Upper lobe of left lung (tissue), 6 donors: ENCODE measurements around the gene WDR26. TPM values are rescaled to one million over a fixed set of nuclear protein-coding genes. Genes with fewer than 3 reads are reported as not detected.
A peak's percentile ranks its signal among the peaks of the same experiment; 100 is the strongest.
"Not testable (repeated sequence)": the region's sequence is repeated elsewhere in the genome, so short reads cannot be mapped to it uniquely, and the experiment has no call there.

ENCODE experiments used
- ATAC-seq, 2 donors: fragments of 200-7000 bp; cut with Tn5 transposase; one replicate each; pipeline ENCODE4 v1.9.1; 2022; ENCODE audit warnings: mild to moderate bottlenecking in 2 of 2, moderate library complexity in 2 of 2; ENCODE audit not compliant: low FRiP score in 2 of 2
- DNase-seq, 2 donors: peaks; one replicate each; pipeline ENCODE4 v3.0.0-alpha.2; 2019 to 2020
- H3K27ac ChIP-seq, 4 donors: fragments of 200-600 bp; sonication (generic); one replicate each; pipeline ENCODE4 v1.5.1; 2016 to 2019
- H3K27me3 ChIP-seq, 4 donors: fragments of 200-600 bp; sonication (generic); one replicate each; pipeline ENCODE4 v1.5.1; 2017 to 2019
- H3K36me3 ChIP-seq, 4 donors: fragments of 200-600 bp; sonication (generic); one replicate each; pipeline ENCODE4 v1.5.1; 2016 to 2019
- H3K4me1 ChIP-seq, 4 donors: fragments of 200-600 bp; sonication (generic); one replicate each; pipeline ENCODE4 v1.5.1; 2018 to 2019
- H3K4me3 ChIP-seq, 4 donors: fragments of 200-600 bp; sonication (generic); one replicate each; pipeline ENCODE4 v1.5.1; 2017 to 2019; ENCODE audit warnings: mild to moderate bottlenecking in 2 of 4, moderate library complexity in 1 of 4
- H3K9me3 ChIP-seq, 4 donors: fragments of 200-600 bp; sonication (generic); one replicate each; pipeline ENCODE4 v1.5.1; 2018 to 2019
- EP300 ChIP-seq, 4 donors: sonication (generic); formaldehyde crosslinking; IDR thresholded peaks; one replicate each; pipeline ENCODE4 v1.5.1; 2017; ENCODE audit warnings: antibody characterized with exemption in 4 of 4, control low read depth in 2 of 4
- POLR2A ChIP-seq, 4 donors: fragments of 450-650 bp; IDR thresholded peaks; one replicate each; pipeline ENCODE4 v1.5.1; 2016 to 2017; ENCODE audit warnings: antibody characterized with exemption in 4 of 4, mild to moderate bottlenecking in 2 of 4
- POLR2AphosphoS5 ChIP-seq, 2 donors: sonication (generic); formaldehyde crosslinking; IDR thresholded peaks; one replicate each; pipeline ENCODE4 v1.5.1; 2017; ENCODE audit warnings: antibody characterized with exemption in 2 of 2
- WGBS, 2 donors: methylation state at CpG; one replicate each; pipeline ENCODE4 v1.1.5; 2017 to 2018; 5-methylcytosine and 5-hydroxymethylcytosine counted together
- total RNA-seq, 6 donors: library from RNA; depleted of rRNA in 4 of 6; stranded (reverse); fragments of >200 nt in 4 of 6; gene quantifications; one replicate each; pipeline versions ENCODE4 v1.1.0 to v1.2.1, GENCODE V29; 2016 to 2021
- TF ChIP-seq, protein P1 (sequence below), 6 experiments: fragments of 450-650 bp in 4 of 6; fragments of 200-600 bp in 2 of 6; sonication (generic) in 2 of 6; IDR thresholded peaks; one replicate each; pipeline ENCODE4 v1.5.1; 2016 to 2019; ENCODE audit warnings: antibody characterized with exemption in 6 of 6
- donor health status: DM: no; HTN: no; CAD: no; lungs with moderate emphysema.
- donor health status: DM: no; HTN: yes; CAD: no; lungs with severe emphysema.

Gene WDR26
- total RNA-seq, 6 donors from 2014 or later = 75.8 to 145 (median 91.2) TPM

DNA sequence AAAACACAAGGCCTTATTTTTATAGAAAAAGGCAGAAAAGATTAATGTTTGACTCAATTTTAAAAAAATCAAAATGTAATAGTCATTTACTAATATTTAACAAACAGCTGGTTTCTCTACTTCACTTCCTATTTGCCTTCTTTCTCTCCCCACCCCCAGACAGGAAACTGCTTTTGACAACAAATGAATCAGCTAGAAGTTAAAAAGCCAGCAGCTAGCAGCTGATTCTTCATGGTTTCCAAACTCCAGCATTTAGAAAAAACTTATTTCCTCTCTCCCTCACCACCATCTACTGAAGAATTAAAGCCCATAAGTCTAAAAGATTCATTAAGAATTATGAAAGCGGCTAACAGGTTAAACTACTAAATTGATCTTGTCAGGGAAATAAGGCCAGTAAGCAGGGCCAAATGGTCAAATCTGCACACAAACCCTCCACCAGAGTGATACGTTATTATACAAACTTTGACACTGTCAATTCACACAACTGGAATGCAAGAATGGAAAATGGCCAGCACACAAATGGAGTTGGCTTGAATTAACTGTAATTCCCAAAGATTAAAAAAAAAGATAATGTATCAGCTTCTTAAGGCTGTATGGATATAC lies 4.0 kb downstream of the WDR26 start:
- H3K4me3 ChIP-seq = peak overlapping the region in 2 of 4 donors; percentile 83 to 86
- ATAC-seq = no peak
- TF ChIP-seq POLR2AphosphoS5 (IDR thresholded peaks at IDR 0.05) = no peak
- peak in 1 of 4 donors; percentile 30 for TF ChIP-seq POLR2A (IDR thresholded peaks at IDR 0.05)
- no peaks in the 10 kb centered on the region for H3K9me3 ChIP-seq
- DNase-seq = peak in 1 of 2 donors; percentile 35
- H3K27ac ChIP-seq = peak overlapping the region; percentile 59 to 99 (median 98)
- peaks cover 0 to 37% (median 6%) of the 10 kb centered on the region in 4 donors for H3K36me3 ChIP-seq
- H3K4me1 ChIP-seq = peaks cover 46 to 56% (median 49%) of the 10 kb centered on the region in 4 donors
- 17 to 23% methylated on average over 2 of the region's 2 CpGs for WGBS, 2 donors
- no peaks in the 10 kb centered on the region for H3K27me3 ChIP-seq

DNA sequence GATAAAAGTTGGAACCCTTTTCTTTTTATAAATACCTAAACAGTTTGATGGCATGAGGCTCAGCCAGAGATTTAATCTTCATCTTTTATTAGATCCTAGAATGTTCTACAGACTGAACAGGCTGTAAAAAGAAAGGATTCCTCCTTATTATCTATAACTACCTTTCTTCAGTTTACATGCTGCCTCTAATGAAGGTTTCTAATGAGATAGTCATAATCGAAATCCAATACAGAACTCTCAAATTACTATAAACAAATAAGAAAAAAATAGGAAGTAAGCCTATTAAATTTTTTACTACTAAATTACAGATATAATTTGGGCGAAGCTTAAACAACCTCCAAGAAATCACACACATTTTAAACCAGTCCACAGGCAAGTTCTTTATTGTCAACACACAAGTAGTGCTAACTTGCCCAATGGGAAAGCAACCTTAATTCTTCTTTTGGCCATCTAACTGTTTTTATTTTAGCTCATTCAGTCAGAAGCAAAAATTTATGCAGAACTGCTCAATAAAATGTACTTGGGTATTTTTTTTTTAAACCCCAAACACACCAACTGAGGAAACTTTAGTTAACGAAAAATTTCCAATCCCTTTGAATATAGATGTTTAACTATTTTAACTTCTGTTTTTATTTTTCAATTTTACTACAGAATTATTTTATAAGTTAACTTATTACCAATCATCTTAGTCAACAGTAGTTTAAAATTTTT lies 4.8 kb downstream of the WDR26 start:
- Histone ChIP-seq H3K27me3 (no peaks in the 10 kb centered on the region), H3K4me3 (peak overlapping the region in 1 of 4 donors; percentile 83), H3K9me3 (no peaks in the 10 kb centered on the region), H3K27ac (peak overlapping the region; percentile 7 to 99 (median 68)), H3K4me1 (peaks cover 43 to 52% (median 45%) of the 10 kb centered on the region in 4 donors), H3K36me3 (peaks cover 0 to 43% (median 10%) of the 10 kb centered on the region in 4 donors)
- TF ChIP-seq POLR2A (IDR thresholded peaks at IDR 0.05) (no peak), POLR2AphosphoS5 (IDR thresholded peaks at IDR 0.05) (no peak), EP300 (IDR thresholded peaks at IDR 0.05) (no peak)
- TF ChIP-seq, protein P1, sequence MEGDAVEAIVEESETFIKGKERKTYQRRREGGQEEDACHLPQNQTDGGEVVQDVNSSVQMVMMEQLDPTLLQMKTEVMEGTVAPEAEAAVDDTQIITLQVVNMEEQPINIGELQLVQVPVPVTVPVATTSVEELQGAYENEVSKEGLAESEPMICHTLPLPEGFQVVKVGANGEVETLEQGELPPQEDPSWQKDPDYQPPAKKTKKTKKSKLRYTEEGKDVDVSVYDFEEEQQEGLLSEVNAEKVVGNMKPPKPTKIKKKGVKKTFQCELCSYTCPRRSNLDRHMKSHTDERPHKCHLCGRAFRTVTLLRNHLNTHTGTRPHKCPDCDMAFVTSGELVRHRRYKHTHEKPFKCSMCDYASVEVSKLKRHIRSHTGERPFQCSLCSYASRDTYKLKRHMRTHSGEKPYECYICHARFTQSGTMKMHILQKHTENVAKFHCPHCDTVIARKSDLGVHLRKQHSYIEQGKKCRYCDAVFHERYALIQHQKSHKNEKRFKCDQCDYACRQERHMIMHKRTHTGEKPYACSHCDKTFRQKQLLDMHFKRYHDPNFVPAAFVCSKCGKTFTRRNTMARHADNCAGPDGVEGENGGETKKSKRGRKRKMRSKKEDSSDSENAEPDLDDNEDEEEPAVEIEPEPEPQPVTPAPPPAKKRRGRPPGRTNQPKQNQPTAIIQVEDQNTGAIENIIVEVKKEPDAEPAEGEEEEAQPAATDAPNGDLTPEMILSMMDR (IDR thresholded peaks at IDR 0.05) = no peak
- 71 to 73% methylated on average over 3 of the region's 3 CpGs for WGBS, 2 donors
- ATAC-seq (no peak), DNase-seq (no peak)

DNA sequence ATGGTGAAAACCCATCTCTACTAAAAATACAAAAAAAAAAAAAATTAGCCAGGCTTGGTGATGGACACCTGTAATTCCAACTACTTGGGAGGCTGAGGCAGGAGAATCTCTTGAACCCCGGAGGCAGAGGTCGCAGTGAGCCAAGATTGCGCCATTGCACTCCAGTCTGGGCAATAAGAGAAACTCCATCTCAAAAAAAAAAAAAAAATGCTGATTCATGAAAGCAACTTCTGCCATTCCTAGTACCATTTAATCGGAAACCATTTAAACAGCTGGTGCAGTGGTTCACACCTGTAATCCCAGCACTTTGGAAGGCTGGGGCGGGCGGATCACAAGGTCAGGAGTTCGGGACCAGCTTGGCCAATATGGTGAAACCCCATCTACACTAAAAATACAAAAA lies 5.9 kb downstream of the WDR26 start:
- not testable (repeated sequence) for DNase-seq, ATAC-seq, H3K27me3 ChIP-seq, H3K4me3 ChIP-seq, H3K9me3 ChIP-seq
- Histone ChIP-seq H3K36me3 (peaks cover 7 to 54% (median 18%) of the 10 kb centered on the region in 4 donors), H3K27ac (peak overlapping the region in 2 of 4 donors; percentile 21), H3K4me1 (peaks cover 43 to 56% (median 45%) of the 10 kb centered on the region in 4 donors)
- WGBS, 2 donors = 78 to 80% methylated on average over 7 of the region's 7 CpGs

DNA sequence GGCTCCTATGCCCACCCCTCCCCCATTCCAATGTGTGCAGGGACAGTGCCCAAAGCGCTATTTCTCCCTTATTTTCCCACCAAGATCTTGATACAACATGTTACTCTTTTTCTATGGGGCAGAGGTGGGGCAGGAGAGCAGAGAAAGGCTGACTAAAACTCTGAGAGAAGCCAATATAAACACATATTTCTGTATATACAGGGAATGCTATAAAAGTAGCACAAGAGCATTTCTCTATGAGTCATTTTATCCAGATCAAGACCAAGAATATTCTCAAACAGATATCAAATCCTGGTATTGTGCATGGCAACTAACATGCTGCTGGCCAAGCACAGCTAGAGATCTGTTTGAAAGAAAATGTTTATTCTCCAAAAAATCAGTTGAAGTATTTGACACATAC lies 7.3 kb downstream of the WDR26 start:
- Histone ChIP-seq H3K36me3 (peaks cover 20 to 67% (median 28%) of the 10 kb centered on the region in 4 donors), H3K9me3 (no peaks in the 10 kb centered on the region), H3K27ac (no peak overlapping the region), H3K4me1 (peaks cover 42 to 56% (median 44%) of the 10 kb centered on the region in 4 donors), H3K27me3 (no peaks in the 10 kb centered on the region), H3K4me3 (no peak overlapping the region)
- 77 to 100% methylated on average over 1 of the region's 1 CpG for WGBS, 2 donors
- TF ChIP-seq POLR2AphosphoS5 (IDR thresholded peaks at IDR 0.05) (no peak), POLR2A (IDR thresholded peaks at IDR 0.05) (no peak), EP300 (IDR thresholded peaks at IDR 0.05) (no peak)
- TF ChIP-seq, protein P1 (IDR thresholded peaks at IDR 0.05) = no peak
- DNase-seq (no peak), ATAC-seq (no peak)

DNA sequence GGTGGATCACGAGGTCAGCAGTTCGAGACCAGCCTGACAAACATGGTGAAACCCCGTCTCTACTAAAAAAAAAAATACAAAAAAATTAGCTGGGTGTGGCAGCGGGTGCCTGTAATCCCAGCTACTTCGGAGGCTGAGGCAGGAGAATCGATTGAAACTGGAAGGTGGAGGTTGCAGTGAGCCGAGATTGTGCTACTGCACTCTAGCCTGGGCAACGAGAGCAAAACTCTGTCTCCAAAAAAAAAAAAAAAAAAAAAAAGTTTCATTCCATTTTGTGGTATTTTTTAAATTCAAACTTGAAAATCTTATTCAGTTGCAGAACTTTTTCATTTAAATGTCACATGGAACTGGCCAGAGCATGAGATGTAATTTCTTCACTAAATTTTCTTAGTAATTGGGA lies 7.7 kb downstream of the WDR26 start:
- H3K27me3 ChIP-seq, ATAC-seq, DNase-seq, H3K27ac ChIP-seq, H3K4me3 ChIP-seq, H3K9me3 ChIP-seq: not testable (repeated sequence)
- H3K4me1 ChIP-seq = peaks cover 37 to 53% (median 41%) of the 10 kb centered on the region in 4 donors
- 88 to 93% methylated on average over 8 of the region's 8 CpGs for WGBS, 2 donors
- peaks cover 25 to 72% (median 33%) of the 10 kb centered on the region in 4 donors for H3K36me3 ChIP-seq

DNA sequence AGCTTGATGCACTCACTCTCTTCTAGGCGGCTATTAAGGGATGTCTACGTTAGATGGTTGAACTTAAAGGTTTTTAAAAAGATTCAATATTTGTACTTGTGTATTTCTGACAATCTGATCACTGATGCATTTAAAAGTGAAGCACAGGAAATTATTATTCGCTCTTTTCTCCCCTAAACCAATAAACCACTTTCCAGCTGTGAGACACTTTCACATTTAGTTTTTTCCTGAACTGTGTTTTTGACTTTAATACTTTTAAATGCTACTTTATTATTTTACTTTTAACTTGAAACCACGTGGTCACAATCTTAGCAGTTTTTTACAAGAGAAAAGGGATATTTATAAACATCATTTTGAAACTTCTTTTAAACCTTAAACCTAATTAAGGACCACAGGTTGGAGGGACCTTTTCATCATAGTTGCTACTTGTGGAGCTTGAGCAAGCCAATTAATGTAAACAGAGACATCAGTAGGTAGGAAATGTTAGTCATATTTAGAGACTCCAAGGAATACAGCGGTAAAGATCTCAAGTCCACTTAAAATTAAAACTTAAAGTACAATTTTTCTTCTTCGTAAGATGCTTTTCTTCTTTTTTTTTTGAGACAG lies 9.2 kb downstream of the WDR26 start:
- no peaks in the 10 kb centered on the region for H3K27me3 ChIP-seq
- DNase-seq (no peak), ATAC-seq (no peak)
- no peak overlapping the region for H3K27ac ChIP-seq
- H3K4me1 ChIP-seq = peaks cover 23 to 39% (median 26%) of the 10 kb centered on the region in 4 donors
- H3K36me3 ChIP-seq = peaks cover 33 to 87% (median 45%) of the 10 kb centered on the region in 4 donors
- H3K9me3 ChIP-seq = no peaks in the 10 kb centered on the region
- 88 to 90% methylated on average over 6 of the region's 6 CpGs for WGBS, 2 donors
- no peak overlapping the region for H3K4me3 ChIP-seq
- TF ChIP-seq POLR2AphosphoS5 (IDR thresholded peaks at IDR 0.05) (no peak), POLR2A (IDR thresholded peaks at IDR 0.05) (no peak), EP300 (IDR thresholded peaks at IDR 0.05) (no peak)
- TF ChIP-seq, protein P1 (IDR thresholded peaks at IDR 0.05) = no peak
